Activated naive CD8-positive, alpha-beta T cell treated with anti-CD3 and anti-CD28 coated beads, Interleukin-2, amount 50 U/mL, for 16 hours (primary cell): ENCODE data around the gene OPCML.

Experiments
- DNase-seq: peaks from one replicate; pipeline ENCODE4 v3.0.0-alpha.2; 2020; ENCODE audit warnings: low read depth, low spot score

OPCML gene

GRCh38 chr11:132626446-132626845 lies 905.9 kb downstream of the OPCML start:
- no peak for DNase-seq

GRCh38 chr11:132623511-132623910 lies 908.8 kb downstream of the OPCML start:
- no peak for DNase-seq

GRCh38 chr11:132621976-132622580 lies 910.2 kb downstream of the OPCML start:
- no peak for DNase-seq

GRCh38 chr11:132620423-132620822 lies 911.9 kb downstream of the OPCML start:
- no peak for DNase-seq

- DNase-seq = no peak
Observed at GRCh38 chr11:132610791-132611190, 921.5 kb downstream of the OPCML start.

GRCh38 chr11:132610216-132610615 lies 922.1 kb downstream of the OPCML start:
- no peak for DNase-seq

- DNase-seq = no peak
Observed at GRCh38 chr11:132607575-132607974, 924.7 kb downstream of the OPCML start.

- DNase-seq = no peak
Observed at GRCh38 chr11:132605825-132606570, 926.3 kb downstream of the OPCML start.

- no peak for DNase-seq
Observed at GRCh38 chr11:132604431-132604830, 927.9 kb downstream of the OPCML start.

- DNase-seq = no peak
Observed at GRCh38 chr11:132601875-132602274, 930.4 kb downstream of the OPCML start.

- no peak for DNase-seq
Observed at GRCh38 chr11:132595711-132596134, 936.6 kb downstream of the OPCML start.

GRCh38 chr11:132595246-132595645 lies 937.1 kb downstream of the OPCML start:
- no peak for DNase-seq

- no peak for DNase-seq
Observed at GRCh38 chr11:132590986-132591385, 941.3 kb downstream of the OPCML start.

- no peak for DNase-seq
Observed at GRCh38 chr11:132590554-132590953, 941.7 kb downstream of the OPCML start.

- DNase-seq = no peak
Observed at GRCh38 chr11:132589791-132590190, 942.5 kb downstream of the OPCML start.

- no peak for DNase-seq
Observed at GRCh38 chr11:132588366-132588765, 943.9 kb downstream of the OPCML start.

GRCh38 chr11:132587716-132588115 lies 944.6 kb downstream of the OPCML start:
- no peak for DNase-seq

- no peak for DNase-seq
Observed at GRCh38 chr11:132586801-132587200, 945.5 kb downstream of the OPCML start.

- DNase-seq = no peak
Observed at GRCh38 chr11:132579634-132580327, 952.5 kb downstream of the OPCML start.

- no peak for DNase-seq
Observed at GRCh38 chr11:132579136-132579535, 953.2 kb downstream of the OPCML start.

GRCh38 chr11:132578580-132578979 lies 953.7 kb downstream of the OPCML start:
- no peak for DNase-seq

GRCh38 chr11:132576706-132577105 lies 955.6 kb downstream of the OPCML start:
- no peak for DNase-seq
